Adrenal gland (tissue), 12 donors: ENCODE results near the gene GNL1. TPM values are rescaled to one million over a fixed set of nuclear protein-coding genes. Genes with fewer than 3 reads are reported as not detected.
"Not testable (repeated sequence)": the region's sequence is repeated elsewhere in the genome, so short reads cannot be mapped to it uniquely, and the experiment has no call there.

ENCODE experiments used
- DNase-seq, 7 donors: peaks; one replicate each; pipeline ENCODE4 v3.0.0-alpha.2; 2019 to 2020
- H3K27ac ChIP-seq, 5 donors: fragments of 200-600 bp; sonication (generic) in 4 of 5; 1 replicate in 3 of 5; 2 replicates in 2 of 5; pipeline versions ENCODE4 v1.5.1 to v1.8.0; 2016 to 2020; ENCODE audit warnings: mild to moderate bottlenecking in 1 of 5
- H3K27me3 ChIP-seq: fragments of 200-600 bp; 2 replicates; pipeline ENCODE4 v1.8.0; 2021
- H3K36me3 ChIP-seq, 2 donors: fragments of 200-600 bp; replicated peaks in 1 of 2; 1 replicate in 1 of 2; 2 replicates in 1 of 2; pipeline versions ENCODE4 v1.5.1 to v1.8.0; 2018 to 2022
- H3K4me1 ChIP-seq, 2 donors: fragments of 200-600 bp; replicated peaks in 1 of 2; 1 replicate in 1 of 2; 2 replicates in 1 of 2; pipeline versions ENCODE4 v1.5.1 to v1.8.0; 2018 to 2021
- H3K4me3 ChIP-seq, 4 donors: fragments of 200-600 bp; sonication (generic) in 3 of 4; one replicate each; pipeline ENCODE4 v1.5.1; 2016 to 2018
- H3K9me3 ChIP-seq, 3 donors: fragments of 200-600 bp; sonication (generic) in 1 of 3; replicated peaks in 1 of 3; 1 replicate in 2 of 3; 2 replicates in 1 of 3; pipeline versions ENCODE4 v1.5.1 to v1.8.0; 2016 to 2021
- POLR2A ChIP-seq, 2 donors: fragments of 450-650 bp; IDR thresholded peaks; one replicate each; pipeline ENCODE4 v1.6.1; 2017; ENCODE audit warnings: antibody characterized with exemption in 2 of 2, mild to moderate bottlenecking in 2 of 2, moderate library complexity in 1 of 2
- WGBS, 4 donors: extraction: QIAGEN DNeasy Blood & Tissue Kit in 2 of 4; methylation state at CpG; one replicate each; pipeline versions ENCODE4 v1.1.5 to v1.1.7; 2013 to 2017; 5-methylcytosine and 5-hydroxymethylcytosine counted together
- intact Hi-C, 2 donors: fragments of 100-400 bp; cut with DNase I; formaldehyde crosslinking; loops; one replicate each; pipeline versions ENCODE4 v1.14.1 to v1.15.0; 2022 to 2023
- polyA plus RNA-seq, 3 donors: library from polyadenylated mRNA; stranded (reverse); fragments of 200-250 nt in 2 of 3; fragments of 350-450 nt in 1 of 3; fragmentation: Illumina TruSeq in 1 of 3; extraction: RNeasy Lipid Tissue Mini Kit (QIAGEN cat#74804) in 1 of 3; gene quantifications; one replicate each; pipeline ENCODE4 v1.2.3, GENCODE V29; 2013 to 2014
- total RNA-seq, 9 donors: library from RNA; depleted of rRNA in 4 of 9; stranded (reverse); fragments of >200 nt in 4 of 9; fragments of 120-200 nt in 1 of 9; fragmentation: NEBNext Ultra II Directional in 1 of 9; extraction: Animal tissue kit (Norgen Biotek cat#: 25700) in 1 of 9; gene quantifications; one replicate each; pipeline versions ENCODE4 v1.1.0 to v1.2.4, GENCODE V29; 2013 to 2023
- TF ChIP-seq, protein P1 (sequence below), 6 experiments: fragments of 450-650 bp in 4 of 6; fragments of 200-600 bp in 2 of 6; sonication (generic) in 1 of 6; IDR thresholded peaks; 1 replicate in 5 of 6; 2 replicates in 1 of 6; pipeline versions ENCODE4 v1.5.1 to v1.8.0; 2016 to 2021; ENCODE audit warnings: antibody characterized with exemption in 6 of 6, mild to moderate bottlenecking in 2 of 6, moderate library complexity in 1 of 6
- donor health status: healthy with polysubstance abuse.
- donor health status: Bipolar disorder and iron deficiency.
- donor health status: DM: yes; HTN: yes; CAD: no.
- donor health status: DM: no; HTN: no; CAD: no.
- donor health status: DM: no; HTN: no; CAD: no.
- donor health status: DM: yes; HTN: yes; CAD: no.

Gene GNL1
- total and polyA plus RNA-seq, 12 donors, result 27.4 to 86.7 (median 59.1) TPM

DNA sequence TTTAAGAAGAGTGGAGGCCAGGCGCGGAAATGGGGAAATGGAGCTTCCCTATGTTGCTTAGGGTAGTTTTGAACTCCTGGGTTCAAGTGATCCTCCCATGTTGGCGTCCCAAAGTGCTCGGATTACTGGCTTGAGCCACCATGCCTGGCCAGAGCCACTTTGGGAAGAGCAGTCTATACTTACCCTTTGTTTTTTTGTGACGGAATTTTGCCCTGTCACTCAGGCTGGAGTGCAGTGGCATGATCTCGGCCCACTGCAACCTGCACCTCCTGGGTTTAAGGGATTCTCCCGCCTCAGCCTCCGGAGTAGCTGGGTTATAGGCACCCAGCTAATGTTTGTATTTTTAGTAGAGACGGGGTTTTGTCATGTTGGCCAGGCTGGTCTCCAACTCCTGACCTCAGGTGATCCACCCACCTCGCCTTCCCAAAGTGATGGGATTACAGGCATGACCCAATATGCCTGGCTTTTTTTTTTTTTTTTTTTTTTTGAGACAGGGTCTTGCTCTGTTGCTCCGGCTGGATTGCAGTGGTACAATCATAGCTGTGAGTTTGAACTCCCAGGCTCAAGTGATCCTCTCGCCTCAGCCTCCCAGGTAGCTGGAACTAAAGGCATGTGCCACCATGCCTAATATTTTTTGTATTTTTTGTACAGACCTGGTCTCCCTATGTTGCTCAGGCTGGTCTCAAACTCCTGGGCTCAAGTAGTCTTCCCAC, 42.8 kb upstream of the GNL1 start:
- TF ChIP-seq POLR2A (IDR thresholded peaks at IDR 0.05), result peak in 1 of 2 donors; percentile 6
- TF ChIP-seq, protein P1, sequence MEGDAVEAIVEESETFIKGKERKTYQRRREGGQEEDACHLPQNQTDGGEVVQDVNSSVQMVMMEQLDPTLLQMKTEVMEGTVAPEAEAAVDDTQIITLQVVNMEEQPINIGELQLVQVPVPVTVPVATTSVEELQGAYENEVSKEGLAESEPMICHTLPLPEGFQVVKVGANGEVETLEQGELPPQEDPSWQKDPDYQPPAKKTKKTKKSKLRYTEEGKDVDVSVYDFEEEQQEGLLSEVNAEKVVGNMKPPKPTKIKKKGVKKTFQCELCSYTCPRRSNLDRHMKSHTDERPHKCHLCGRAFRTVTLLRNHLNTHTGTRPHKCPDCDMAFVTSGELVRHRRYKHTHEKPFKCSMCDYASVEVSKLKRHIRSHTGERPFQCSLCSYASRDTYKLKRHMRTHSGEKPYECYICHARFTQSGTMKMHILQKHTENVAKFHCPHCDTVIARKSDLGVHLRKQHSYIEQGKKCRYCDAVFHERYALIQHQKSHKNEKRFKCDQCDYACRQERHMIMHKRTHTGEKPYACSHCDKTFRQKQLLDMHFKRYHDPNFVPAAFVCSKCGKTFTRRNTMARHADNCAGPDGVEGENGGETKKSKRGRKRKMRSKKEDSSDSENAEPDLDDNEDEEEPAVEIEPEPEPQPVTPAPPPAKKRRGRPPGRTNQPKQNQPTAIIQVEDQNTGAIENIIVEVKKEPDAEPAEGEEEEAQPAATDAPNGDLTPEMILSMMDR (IDR thresholded peaks at IDR 0.05), result no peak
- intact Hi-C loops, result loop anchor here in 1 of 2 donors (5.0 kb wide), 1 partner anchor 112 kb away; the partner anchor contains the start of gene HLA-E
- DNase-seq, result no peak
- Histone ChIP-seq H3K36me3 (peaks cover 0 to 47% of the 10 kb centered on the region in 2 donors), H3K27ac (no peak overlapping the region), H3K4me3 (no peak overlapping the region), H3K4me1 (no peaks in the 10 kb centered on the region), H3K9me3 (no peaks in the 10 kb centered on the region), H3K27me3 (no peaks in the 10 kb centered on the region)
- 72 to 77% (median 74%) methylated on average over 10 to 12 of the region's 12 CpGs for WGBS, 4 donors

DNA sequence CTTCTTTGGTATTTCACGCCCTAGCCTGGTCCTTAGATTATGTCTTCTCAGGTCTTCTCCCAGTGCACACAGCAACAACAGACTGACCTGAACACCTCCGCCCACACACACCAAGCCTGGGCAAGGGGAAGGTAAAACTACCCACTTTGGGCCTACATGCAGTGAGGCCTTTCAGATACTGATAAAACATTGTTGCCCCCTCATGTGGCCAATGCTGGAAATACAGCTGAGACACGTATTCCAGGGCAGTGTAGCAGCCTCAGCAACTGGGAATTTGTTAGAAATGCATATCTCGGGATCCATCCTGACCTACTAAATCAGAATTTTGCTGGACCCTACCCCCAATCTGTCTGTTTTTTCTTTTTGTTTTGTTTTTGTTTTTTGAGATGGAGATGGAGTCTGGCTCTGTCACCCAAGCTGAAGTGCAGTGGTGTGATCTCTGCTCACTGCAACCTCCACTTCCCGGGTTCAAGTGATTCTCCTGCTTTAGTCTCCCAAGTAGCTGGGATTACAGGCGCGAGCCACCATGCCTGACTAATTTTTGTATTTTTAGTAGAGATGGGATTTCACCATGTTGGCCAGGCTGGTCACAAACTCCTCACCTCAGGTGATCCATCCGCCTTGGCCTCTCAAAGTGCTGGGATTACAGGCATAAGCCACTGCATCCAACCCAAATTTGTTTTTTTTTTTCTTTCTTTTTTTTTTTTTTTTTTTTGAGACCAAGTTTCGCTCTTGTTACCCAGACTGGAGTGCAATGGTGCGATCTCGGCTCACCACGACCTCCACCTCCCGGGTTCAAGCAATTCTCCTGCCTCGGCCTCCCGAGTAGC, 41.2 kb upstream of the GNL1 start:
- peak; percentile 80 to 96 (median 88) for DNase-seq
- not testable (repeated sequence) for H3K4me1 ChIP-seq, H3K4me3 ChIP-seq, H3K9me3 ChIP-seq, H3K27me3 ChIP-seq
- Histone ChIP-seq H3K27ac (peak overlapping the region in 1 of 5 donors; percentile 8), H3K36me3 (peaks cover 0 to 32% of the 10 kb centered on the region in 2 donors)
- 72 to 75% (median 74%) methylated on average over 15 of the region's 15 CpGs for WGBS, 4 donors
- TF ChIP-seq, protein P1 (IDR thresholded peaks at IDR 0.05), result peak; percentile 75 to 88 (median 85)
- peak in 1 of 2 donors; percentile 15 for TF ChIP-seq POLR2A (IDR thresholded peaks at IDR 0.05)
- intact Hi-C loops, result loop anchor here in 1 of 2 donors (5.0 kb wide), 1 partner anchor 110 kb away; the partner anchor contains the start of gene HLA-E

DNA sequence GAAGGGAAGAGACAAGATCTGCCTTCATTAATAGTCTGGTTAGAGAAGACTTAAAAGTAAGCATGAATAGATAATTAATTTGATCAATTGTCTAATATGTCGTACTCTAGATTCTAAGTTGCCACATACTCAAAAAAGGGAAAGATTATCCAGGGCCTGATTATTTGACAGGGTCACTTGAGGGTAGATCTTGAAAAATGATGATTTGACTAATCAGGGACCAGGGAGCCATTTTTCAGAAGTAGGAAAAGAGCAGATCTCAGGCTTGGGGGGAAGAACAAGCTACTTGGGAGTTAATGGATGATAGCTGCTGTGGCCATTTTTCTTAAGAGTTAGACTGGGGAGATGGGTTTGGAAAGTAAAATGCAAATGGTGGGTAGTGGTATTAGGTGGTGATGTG, 36.0 kb upstream of the GNL1 start:
- peaks cover 8 to 18% of the 10 kb centered on the region in 2 donors for H3K4me1 ChIP-seq
- H3K27me3 ChIP-seq, result no peaks in the 10 kb centered on the region
- H3K9me3 ChIP-seq, result no peaks in the 10 kb centered on the region
- DNase-seq, result no peak
- TF ChIP-seq, protein P1 (IDR thresholded peaks at IDR 0.05), result no peak
- TF ChIP-seq POLR2A (IDR thresholded peaks at IDR 0.05), result no peak
- 92 to 95% (median 93%) methylated on average over 1 of the region's 1 CpG for WGBS, 4 donors
- no peak overlapping the region for H3K27ac ChIP-seq
- intact Hi-C loops, result no loop called here
- no peak overlapping the region for H3K4me3 ChIP-seq
- peaks cover 0 to 55% of the 10 kb centered on the region in 2 donors for H3K36me3 ChIP-seq

DNA sequence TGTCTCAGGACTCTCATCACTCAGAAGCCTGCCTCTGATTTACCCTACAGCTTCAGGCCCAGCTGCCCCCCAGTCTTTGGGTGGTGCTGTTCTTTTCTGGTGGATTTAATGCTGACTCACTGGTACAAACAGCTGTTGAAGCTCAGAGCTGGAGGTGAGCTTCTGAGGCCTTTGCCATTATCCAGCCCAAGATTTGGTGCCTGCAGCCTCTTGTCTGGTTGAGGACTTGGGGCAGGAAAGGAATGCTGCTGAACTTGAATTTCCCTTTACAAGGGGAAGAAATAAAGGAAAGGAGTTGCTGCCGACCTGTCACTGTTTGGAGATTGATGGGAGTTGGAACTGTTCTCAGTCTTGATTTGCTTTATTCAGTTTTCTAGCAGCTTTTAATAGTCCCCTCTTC, 34.7 kb upstream of the GNL1 start:
- no peaks in the 10 kb centered on the region for H3K27me3 ChIP-seq
- H3K9me3 ChIP-seq, result no peaks in the 10 kb centered on the region
- TF ChIP-seq POLR2A (IDR thresholded peaks at IDR 0.05), result no peak
- TF ChIP-seq, protein P1 (IDR thresholded peaks at IDR 0.05), result no peak
- peak overlapping the region in 3 of 5 donors; percentile 54 to 90 (median 63) for H3K27ac ChIP-seq
- intact Hi-C loops, result no loop called here
- no peak for DNase-seq
- 15 to 40% (median 33%) methylated on average over 1 of the region's 1 CpG for WGBS, 4 donors
- H3K4me3 ChIP-seq, result no peak overlapping the region
- peaks cover 8 to 18% of the 10 kb centered on the region in 2 donors for H3K4me1 ChIP-seq
- H3K36me3 ChIP-seq, result peaks cover 0 to 68% of the 10 kb centered on the region in 2 donors
